ENCODE data around the gene CACNA1G.

The CACNA1G gene

GRCh38 chr17:50675190-50675589, 114.7 kb downstream of the CACNA1G start:
- DNase-seq (ENCODE audit: low read depth), result no peak

DNA sequence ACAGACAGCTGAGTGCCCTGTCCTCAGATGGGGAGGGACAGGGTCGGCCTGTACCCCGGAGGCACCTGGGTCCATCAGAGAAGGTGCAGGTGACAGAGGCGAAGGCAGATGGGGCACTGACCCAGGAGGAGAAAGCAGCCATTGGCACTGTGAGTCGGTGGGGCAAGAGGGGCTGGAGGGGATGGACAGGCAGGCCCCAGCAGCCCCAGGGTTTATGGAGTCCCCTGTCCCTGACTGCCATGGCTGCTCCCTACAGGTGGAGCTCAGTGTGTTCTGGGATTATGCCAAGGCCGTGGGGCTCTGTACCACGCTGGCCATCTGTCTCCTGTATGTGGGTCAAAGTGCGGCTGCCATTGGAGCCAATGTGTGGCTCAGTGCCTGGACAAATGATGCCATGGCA, 115.1 kb downstream of the CACNA1G start:
- no peak for DNase-seq (ENCODE audit: low read depth)

GRCh38 chr17:50676065-50676975, 115.8 kb downstream of the CACNA1G start:
- DNase-seq (ENCODE audit: low read depth), result no peak

Measured in stimulated activated CD8-positive, alpha-beta memory T cell treated with anti-CD3 and anti-CD28 coated beads, Interleukin-15, amount 100 ng/mL, for 24 hours (primary cell).